Medulla oblongata (tissue), 1 donor: ENCODE data around the gene SERPINE2.
"Not testable (repeated sequence)": the region's sequence is repeated elsewhere in the genome, so short reads cannot be mapped to it uniquely, and the experiment has no call there.

Source experiments
- DNase-seq: peaks from one replicate; pipeline ENCODE4 v3.0.0-alpha.2; 2015; ENCODE audit errors: extremely low spot score

SERPINE2 gene

DNA sequence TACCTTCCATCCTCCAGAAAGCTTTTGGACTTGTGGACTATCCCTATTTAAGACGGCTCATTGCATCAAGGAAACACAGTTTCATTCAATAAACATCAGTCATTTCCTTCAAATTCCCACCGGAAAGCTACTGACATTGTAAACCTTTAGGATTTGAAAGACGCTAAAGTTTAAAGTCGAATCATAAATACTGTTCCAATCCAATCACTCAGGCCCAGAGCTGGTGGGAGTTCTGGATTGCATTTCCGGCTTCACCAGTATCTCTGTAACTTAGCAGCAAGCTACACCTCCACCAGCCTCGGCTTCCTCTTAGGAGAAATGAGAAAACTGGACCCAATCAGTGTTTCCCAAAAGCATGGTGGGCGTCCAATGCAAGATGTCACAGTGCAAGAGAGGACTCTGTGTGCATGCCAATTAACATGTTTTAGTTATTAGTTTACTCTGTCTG, 95.5 kb downstream of the SERPINE2 start:
- no peak for DNase-seq

DNA sequence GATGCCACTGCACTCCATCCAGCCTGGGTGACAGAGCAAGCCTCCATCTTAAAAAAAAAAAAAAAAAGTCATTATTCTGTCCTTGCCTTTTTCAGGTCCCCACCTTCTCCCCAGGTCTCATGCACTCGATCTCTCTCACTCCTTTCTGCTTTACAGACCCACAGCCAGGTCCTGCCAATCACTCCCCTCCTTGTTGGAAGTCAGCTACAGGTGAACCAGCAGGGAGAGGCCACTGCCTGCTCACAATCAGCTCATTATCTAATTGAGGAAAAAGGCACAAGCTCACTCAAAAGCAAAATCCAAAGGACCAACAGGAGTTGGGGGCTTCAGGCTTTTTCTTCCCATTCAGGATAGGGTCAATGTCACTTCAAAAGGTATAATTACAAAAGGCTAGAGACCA, 96.0 kb downstream of the SERPINE2 start:
- no peak for DNase-seq

DNA sequence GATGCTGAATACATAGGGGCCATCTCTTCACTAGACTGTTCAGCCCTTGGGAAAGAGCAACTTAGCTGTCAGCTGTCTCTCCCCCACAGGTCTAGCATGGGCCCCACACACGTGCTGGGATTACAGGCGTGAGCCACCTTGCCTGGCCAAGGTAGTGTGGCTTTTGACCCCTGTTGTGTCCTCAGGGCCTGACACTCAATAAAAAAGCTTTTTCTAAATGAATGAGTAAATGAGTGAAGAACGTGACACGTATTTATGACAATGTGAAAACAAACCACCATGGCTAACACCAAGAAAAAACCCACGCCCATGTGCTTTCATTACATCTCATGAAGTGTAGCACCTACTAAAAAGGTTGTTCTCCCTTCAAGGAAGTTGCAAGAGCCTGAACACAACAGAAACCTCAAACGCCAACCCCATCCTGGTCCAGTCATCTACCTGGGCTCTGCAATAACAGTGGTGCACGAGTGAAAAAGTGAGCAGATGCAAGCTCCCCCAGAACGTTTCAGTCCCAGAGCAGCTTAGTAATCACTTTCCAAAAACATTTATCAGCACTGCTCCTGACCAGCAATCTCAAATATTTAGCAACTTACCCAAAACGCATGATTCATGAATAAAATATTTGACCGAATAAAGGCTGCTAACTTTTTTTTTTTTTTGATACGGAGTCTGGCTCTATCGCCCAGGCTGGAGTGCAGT, 97.4 kb downstream of the SERPINE2 start:
- DNase-seq, result no peak

DNA sequence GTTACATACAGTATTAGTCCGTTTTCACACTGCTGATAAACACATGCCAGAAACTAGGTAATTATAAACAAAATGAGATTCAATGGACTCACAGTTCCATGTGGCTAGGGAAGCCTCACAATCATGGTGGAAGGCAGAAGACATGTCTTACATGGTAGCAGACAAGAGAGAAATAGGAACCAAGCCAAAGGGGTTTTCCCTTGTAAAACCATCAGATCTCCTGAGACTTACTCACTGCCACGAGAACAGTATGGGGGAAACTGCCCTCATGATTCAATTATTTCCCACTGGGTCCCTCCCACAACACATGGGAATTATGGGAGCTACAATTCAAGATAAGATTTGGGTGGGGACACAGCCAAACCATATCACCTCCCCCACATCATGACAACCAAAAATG, 99.6 kb downstream of the SERPINE2 start:
- not testable (repeated sequence) for DNase-seq

DNA sequence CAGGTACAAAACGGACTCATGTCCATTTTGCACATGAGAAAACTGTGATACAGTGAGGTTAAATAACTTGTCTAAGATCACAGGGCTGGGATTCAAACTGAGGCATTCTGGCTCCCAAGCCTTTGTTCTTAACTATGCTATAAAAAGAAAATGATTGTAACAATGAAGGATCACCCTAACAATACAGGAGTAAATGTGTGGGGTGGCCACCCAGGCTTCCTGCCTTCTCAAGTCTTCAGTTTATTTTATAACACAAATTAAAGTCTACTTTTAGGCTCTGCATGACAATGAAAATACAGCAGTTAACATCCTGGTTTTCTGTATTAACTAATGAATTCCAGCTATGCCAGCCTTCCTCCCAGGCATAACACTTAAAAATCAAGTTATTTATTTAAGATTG, 101.6 kb downstream of the SERPINE2 start:
- DNase-seq, result no peak

DNA sequence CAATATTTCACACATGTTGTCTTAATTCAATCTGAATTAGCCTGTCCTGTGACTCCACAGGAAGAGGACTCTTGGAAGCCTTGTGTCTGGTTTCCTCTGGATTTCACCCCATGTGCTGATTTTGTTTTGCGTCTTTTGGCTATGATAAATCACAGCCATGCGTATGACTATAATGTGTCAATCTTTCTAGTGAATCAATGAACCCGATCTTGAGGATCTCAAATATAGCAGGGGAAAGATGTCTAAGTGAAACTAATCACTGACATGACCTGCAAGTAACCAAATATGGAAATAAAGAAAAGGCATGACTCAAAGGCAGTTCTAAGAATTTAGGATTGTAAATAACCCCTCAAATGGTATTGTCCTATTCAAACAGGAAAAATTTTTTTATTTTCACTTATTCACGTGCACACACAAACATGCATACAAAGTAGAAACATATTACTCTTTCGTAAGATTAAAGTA, 102.2 kb downstream of the SERPINE2 start:
- DNase-seq, result no peak

DNA sequence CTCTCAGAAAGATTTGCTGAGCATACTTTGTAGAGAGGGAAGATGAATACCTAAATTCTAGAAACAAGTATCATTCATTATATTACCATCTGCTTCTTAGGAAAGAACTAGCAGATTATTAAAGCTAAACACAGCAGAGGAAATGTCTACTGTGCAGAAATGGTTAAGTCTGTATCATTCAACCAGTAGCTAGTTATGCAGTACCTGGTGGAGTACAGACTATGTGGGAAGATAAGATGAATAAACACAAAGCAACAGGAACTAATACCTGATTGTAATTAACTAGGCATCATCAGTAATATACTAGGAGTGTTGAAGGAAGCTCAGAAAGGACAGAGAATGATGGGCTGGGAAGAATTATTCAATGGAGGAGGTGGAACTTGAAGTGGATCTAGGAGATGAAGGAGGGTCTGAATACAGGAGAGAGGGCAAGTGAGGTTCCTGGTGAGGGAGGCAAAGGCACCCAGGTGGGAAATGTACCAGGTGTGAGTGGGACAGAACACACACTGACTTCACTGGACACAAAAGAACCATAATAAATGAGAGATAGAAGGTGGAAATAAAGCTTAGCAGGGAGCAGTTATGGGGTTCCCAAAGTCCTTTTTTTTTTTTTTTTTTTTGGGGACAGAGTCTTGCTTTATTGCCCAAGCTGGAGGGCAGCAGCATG, 103.5 kb downstream of the SERPINE2 start:
- DNase-seq, result no peak

DNA sequence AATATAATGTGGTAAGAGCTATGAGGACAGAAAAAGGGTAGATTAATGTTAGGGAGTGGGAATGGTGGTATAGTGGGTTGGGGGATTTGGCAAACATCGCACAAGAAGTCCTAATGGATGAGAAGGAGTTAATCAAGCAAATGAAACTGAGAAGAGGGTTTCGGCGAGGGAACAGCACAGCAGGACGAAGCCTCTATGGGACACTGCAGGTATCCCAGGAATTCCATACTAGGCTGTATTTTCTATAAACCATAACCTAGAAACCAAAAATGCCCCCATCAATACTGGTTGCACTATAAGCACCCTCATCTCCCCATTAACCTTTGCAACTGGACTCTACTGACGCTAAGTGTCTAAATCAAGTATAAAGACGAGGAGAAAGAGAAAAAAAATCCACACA, 104.2 kb downstream of the SERPINE2 start:
- no peak for DNase-seq

DNA sequence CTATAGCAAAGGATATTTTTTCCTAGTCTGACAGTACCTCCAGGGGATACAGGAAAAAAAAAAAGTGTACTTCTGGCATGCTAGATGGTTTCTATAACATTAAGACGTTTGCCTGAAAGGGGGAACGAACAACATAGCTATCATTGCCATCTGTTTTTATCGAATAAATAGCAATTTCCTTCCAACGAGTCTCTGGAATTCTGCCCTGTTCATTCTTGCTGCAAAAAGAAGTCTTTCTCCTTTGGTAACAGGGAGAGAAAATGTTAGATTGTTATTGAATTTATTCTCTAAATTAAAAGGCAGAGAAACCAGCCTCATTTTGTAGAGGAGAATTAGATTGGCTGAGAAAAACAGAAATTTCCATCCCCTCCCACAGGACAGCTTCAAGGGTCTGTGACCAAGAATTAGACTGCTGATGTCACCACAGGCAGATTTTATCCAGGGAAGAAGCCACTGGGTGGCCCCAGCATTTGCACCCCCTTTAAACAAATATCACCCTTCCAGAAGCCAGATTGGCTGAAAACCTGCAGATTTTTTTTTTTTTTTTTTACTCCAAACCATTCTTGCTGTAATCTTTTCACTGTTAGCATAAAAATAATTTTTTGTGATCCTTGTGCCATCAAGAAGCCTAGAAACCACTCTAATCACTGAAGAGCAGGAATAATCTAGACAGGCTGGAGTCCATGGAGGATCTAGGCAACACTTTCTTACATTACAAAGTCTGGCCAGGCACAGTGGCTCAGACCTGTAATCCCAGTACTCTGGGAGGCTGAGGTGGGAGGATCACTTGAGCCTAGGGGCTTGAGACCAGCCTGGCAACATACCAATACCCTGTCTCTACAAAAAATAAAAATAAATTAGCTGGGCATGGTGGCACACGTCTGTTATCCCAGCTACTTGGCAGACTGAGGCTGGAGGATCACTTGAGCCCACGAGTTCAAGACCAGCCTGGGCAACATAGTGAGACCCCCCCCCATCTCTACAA, 106.0 kb downstream of the SERPINE2 start:
- peak; percentile 25 for DNase-seq

DNA sequence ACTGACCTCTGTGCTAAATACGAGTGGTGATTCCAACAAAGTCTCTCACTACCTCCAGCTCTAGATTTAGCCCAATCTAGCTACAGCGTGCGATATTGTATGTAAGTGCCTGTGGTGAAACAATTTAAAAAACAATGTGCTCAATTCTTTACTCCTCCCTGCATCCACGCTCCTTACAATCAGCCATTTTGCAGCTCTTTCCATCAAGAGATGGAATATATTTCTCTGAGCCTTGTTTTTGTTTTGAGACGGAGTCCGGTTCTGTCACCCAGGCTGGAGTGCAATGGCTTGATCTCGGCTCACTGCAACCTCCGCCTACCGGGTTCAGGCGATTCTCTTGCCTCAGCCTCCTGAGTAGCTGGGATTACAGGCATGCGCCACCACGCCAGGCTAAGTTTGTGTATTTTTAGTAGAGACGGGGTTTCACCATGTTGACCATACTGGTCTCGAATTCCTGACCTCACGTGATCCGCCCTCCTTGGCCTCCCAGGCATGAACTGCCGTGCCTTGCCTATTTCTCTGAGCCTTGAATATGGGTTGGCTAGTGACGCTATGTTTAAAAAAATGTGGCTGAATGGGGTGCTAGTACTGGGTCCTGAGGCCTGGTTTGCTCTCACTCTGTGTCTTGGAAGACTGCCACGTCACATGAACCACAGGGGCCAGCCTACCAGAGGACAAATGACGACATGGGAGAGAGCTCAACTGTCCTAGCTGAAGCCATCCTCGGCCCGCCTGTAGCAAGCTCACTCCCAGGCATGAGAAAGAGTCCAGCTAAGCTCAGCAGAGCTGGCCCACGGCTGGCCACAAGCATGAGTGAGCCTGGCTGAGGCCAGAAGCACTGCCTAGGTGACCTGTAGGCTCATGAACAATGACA, 108.7 kb downstream of the SERPINE2 start:
- DNase-seq, result peak; percentile 95

DNA sequence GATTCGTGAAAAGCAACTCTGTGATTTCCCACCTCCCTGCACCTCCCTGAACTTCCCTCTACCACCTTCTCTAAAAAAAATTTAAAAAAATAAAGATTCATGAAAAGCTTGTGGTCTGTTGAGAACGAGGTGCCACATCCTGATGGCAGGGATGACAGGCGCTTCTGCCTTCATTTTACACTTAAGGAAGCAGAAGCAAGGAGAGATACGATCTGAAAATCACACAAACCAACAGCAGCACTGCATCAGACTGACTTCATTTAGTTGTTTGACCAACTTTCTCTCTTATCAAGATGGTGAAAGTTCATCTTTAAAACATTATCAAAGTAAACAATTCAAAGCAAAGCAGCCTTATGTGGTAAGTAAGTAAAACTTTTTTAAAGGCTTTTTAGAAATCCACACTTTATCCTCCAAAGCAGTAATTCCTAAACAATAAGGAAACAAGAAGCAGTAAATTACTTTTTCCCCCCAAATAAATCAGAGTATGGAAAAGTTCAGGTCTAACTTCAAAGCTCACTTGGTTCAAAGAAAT, 109.4 kb downstream of the SERPINE2 start:
- no peak for DNase-seq

DNA sequence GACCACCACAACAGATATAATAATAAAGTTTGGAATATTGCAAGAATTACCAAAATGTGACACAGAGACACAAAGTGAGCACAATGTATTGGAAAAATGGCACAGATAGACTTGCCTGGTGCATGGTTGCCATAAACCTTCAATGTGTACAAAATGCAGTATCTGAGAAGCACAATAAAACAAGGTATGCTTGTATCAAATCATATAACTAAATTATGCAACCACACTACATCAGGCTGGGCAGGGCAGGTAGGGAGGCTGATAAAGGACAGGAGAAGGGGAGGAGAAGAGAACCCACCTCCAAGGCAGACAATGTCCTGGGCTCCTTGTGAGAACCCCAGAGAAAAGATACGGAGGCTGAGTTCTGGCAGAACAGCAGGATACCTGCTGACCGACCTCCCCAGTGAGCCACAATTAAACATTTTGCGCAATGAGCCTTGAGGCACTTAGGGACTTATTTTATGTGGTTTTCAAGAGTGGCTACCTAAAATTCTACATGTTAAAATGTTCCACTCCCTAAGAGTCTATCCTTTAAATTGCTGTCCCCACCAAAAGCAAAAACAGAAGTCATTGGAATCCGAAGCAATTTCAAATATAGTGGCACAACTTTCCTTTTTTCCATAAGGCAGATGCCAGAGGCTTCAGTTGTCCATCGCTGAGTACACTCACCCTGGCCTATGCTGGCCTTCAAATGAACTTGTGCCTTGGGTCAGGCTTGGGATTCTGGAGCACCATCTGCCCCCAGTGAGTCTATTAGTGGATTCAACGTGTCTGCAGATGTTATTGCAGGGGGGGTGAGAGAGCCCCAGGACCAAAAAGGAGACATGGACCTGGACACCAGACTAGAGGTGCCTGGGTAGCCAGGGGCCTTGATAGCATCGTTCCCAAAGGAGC, 110.7 kb downstream of the SERPINE2 start:
- DNase-seq, result no peak

DNA sequence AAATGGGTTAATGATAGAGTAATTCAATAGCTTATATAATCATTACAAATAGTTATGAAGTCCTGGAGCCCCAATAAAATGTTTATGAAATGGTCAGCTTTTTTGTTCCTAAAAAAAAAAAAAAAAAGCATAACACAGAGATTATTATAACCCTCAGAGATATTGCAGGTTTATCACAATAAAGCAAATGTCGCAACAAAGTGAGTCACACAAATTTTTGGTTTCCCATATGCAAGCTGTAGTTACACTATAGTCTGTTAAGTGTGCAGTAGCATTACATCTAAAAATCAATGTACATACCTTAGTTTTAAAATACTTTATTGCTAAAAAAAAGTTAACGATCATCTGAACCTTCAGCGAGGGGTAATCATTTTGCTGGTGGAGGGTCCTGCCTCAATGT, 114.0 kb downstream of the SERPINE2 start:
- no peak for DNase-seq
